T-cell (primary cell): ENCODE results near the gene CFAP92. TPM values are rescaled to one million over a fixed set of nuclear protein-coding genes. Genes with fewer than 3 reads are reported as not detected.
A peak's percentile ranks its signal among the peaks of the same experiment; 100 is the strongest.

Experiments
- ATAC-seq, 4 experiments: fragments of 200-7000 bp in 3 of 4; fragments of 150-1000 bp in 1 of 4; cut with Tn5 transposase; replicated peaks in 1 of 4; 1 replicate in 3 of 4; 2 replicates in 1 of 4; pipeline ENCODE4 v1.10.0; 2021; ENCODE audit warnings: moderate library complexity in 3 of 4, mild to moderate bottlenecking in 2 of 4, moderate number of reproducible peaks in 1 of 4
- CTCF ChIA-PET, 2 donors: fragments of 300-600 bp; sonication (Branson Sonifier 250); formaldehyde crosslinking; loops; one replicate each; lab custom pipeline; 2022; ENCODE audit warnings: antibody characterized with exemption in 2 of 2; lab: Charles Lee
- POLR2A ChIA-PET, 2 donors: fragments of 300-600 bp; sonication (Branson Sonifier 250); formaldehyde crosslinking; loops; one replicate each; lab custom pipeline; 2022; ENCODE audit warnings: antibody characterized with exemption in 2 of 2; lab: Charles Lee
- DNase-seq, 35 experiments: peaks; one replicate each; pipeline versions ENCODE4 v3.0.0 to v3.0.0-alpha.2; 2013 to 2023
- H3K27ac ChIP-seq: one replicate; pipeline ENCODE4 v1.5.1; 2013; ENCODE audit warnings: low read length
- H3K27me3 ChIP-seq, 2 experiments: replicated peaks in 1 of 2; 1 replicate in 1 of 2; 2 replicates in 1 of 2; pipeline versions ENCODE4 v1.6.1 to v1.7.0; 2013; ENCODE audit warnings: low read length in 1 of 2, mixed read lengths in 1 of 2; ENCODE audit not compliant: control insufficient read depth in 2 of 2, insufficient read depth in 2 of 2; ENCODE audit errors: extremely low read depth in 1 of 2
- H3K36me3 ChIP-seq, 2 donors: 1 replicate in 1 of 2; 2 replicates in 1 of 2; pipeline versions ENCODE4 v1.6.1 to v1.7.0; 2013; ENCODE audit warnings: low read length in 1 of 2; ENCODE audit not compliant: control insufficient read depth in 2 of 2, insufficient read depth in 1 of 2; ENCODE audit errors: extremely low read depth in 1 of 2
- H3K4me1 ChIP-seq, 2 experiments: 1 replicate in 1 of 2; 2 replicates in 1 of 2; pipeline versions ENCODE4 v1.6.1 to v1.7.0; 2013; ENCODE audit warnings: low read length in 2 of 2, mixed read lengths in 1 of 2; ENCODE audit not compliant: insufficient read depth in 2 of 2, control insufficient read depth in 1 of 2; ENCODE audit errors: extremely low read depth in 1 of 2
- H3K4me3 ChIP-seq, 2 donors: 1 replicate in 1 of 2; 2 replicates in 1 of 2; pipeline versions ENCODE4 v1.5.1 to v1.7.0; 2013; ENCODE audit warnings: mild to moderate bottlenecking in 2 of 2, low read length in 1 of 2, moderate library complexity in 1 of 2; ENCODE audit not compliant: control insufficient read depth in 1 of 2; ENCODE audit errors: extremely low read depth in 1 of 2
- H3K9me3 ChIP-seq: 2 replicates; pipeline ENCODE4 v1.7.0; 2013
- H3K27ac Mint-ChIP-seq, 2 donors: one replicate each; pipeline ENCODE4 v1.8.0; 2020 to 2021; ENCODE audit warnings: mild to moderate bottlenecking in 2 of 2, mixed read lengths in 2 of 2
- H3K27me3 Mint-ChIP-seq, 2 donors: one replicate each; pipeline ENCODE4 v1.8.0; 2021 to 2022; ENCODE audit warnings: mixed read lengths in 2 of 2
- H3K36me3 Mint-ChIP-seq: one replicate; pipeline ENCODE4 v1.8.0; 2021; ENCODE audit warnings: mixed read lengths
- H3K4me1 Mint-ChIP-seq, 3 donors: one replicate each; pipeline ENCODE4 v1.8.0; 2020 to 2022; ENCODE audit warnings: mixed read lengths in 3 of 3, mild to moderate bottlenecking in 1 of 3
- H3K4me3 Mint-ChIP-seq, 3 donors: one replicate each; pipeline ENCODE4 v1.8.0; 2020 to 2022; ENCODE audit warnings: mild to moderate bottlenecking in 3 of 3, mixed read lengths in 3 of 3, moderate library complexity in 3 of 3
- H3K9me3 Mint-ChIP-seq, 3 donors: one replicate each; pipeline ENCODE4 v1.8.0; 2020 to 2022; ENCODE audit warnings: mixed read lengths in 3 of 3
- WGBS: methylation state at CpG from one replicate; pipeline ENCODE4 v1.1.5; 2013; ENCODE audit warnings: missing lambda C conversion rate; ENCODE audit not compliant: insufficient coverage; 5-methylcytosine and 5-hydroxymethylcytosine counted together
- total RNA-seq, 35 experiments: library from RNA in 6 of 35; stranded (reverse) in 6 of 35; fragments of 120-200 nt in 1 of 35; gene quantifications; one replicate each; pipeline versions ENCODE4 v1.2.1 to v1.2.4 and lab custom pipeline; 2013 to 2026

The CFAP92 gene
- total RNA-seq, 5 donors from 2014 or later (not counting 1 experiment from before 2014, with no cell fraction given), result 0.13 to 0.49 (median 0.26) TPM

DNA sequence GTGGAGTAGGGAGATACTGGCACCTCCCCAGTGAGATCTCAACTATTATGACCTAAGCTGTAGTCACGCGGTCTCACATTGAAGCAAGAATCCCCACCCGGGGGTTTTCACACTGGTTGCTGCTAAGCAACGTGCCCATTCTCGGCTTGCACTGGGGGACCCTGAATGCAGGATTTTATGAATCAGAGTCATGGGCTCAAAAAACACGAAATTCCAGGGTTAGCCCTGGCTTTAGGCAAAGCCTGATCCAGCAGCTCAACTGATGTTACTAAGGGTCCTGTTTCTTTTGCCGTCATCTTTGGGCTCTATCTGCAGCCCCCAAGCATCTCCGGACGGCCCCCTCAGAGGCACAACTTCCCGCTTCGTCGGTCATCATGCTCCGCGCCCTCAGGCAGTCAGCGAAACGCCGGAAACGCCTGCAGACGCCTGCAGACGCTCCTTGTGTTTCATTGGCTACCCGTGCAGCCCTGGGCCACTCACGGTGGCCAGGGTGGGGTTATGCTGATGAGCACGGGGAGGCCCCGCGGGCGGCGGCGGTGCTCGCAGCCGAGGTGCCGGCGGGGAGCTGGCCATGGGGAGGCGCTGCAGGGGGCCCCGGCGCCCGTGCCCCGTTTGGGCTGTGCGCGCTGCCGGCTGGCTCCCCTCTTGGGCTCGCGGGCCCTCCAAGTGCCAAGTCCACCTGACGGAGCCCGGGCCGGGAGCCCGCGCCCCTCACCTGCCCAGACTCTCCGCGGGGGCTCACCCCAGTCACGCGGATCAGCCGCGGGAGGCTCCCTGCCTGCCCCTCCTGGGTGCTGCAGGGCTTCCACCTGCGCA lies 33.1 kb upstream of the CFAP92 start:
- Mint-ChIP-seq H3K4me1 (peaks cover 20 to 29% (median 24%) of the 10 kb centered on the region in 3 donors), H3K9me3 (no peaks in the 10 kb centered on the region), H3K27me3 (no peaks in the 10 kb centered on the region), H3K27ac (peak overlapping the region; percentile 94 to 96), H3K4me3 (peak overlapping the region; percentile 79 to 80 (median 79)), H3K36me3 (no peaks in the 10 kb centered on the region)
- Histone ChIP-seq H3K27me3 (no peaks in the 10 kb centered on the region), H3K36me3 (no peaks in the 10 kb centered on the region), H3K4me1 (peaks cover 5 to 30% of the 10 kb centered on the region in 2 experiments), H3K4me3 (peak overlapping the region; percentile 47 to 65), H3K27ac (peak overlapping the region; percentile 82), H3K9me3 (no peaks in the 10 kb centered on the region)
- ChIA-PET CTCF (interaction anchor here (0.5 to 3.8 kb wide), 18 partner anchors 10 to 1085 kb away, joined by 3 to 37 read pairs (median 4); partner anchors contain the start of genes COPG1 (in 1 of the 2) and RAB43 (in 1 of the 2)), POLR2A (interaction anchor here (0.5 to 1.7 kb wide), 6 partner anchors 10 to 57 kb away, joined by 3 to 13 read pairs (median 4); no protein-coding TSS in a partner anchor)
- peak; percentile 97 to 100 (median 100) for ATAC-seq
- WGBS, result 3% methylated on average over 54 of the region's 54 CpGs
- peak; percentile 80 to 96 (median 92) for DNase-seq

DNA sequence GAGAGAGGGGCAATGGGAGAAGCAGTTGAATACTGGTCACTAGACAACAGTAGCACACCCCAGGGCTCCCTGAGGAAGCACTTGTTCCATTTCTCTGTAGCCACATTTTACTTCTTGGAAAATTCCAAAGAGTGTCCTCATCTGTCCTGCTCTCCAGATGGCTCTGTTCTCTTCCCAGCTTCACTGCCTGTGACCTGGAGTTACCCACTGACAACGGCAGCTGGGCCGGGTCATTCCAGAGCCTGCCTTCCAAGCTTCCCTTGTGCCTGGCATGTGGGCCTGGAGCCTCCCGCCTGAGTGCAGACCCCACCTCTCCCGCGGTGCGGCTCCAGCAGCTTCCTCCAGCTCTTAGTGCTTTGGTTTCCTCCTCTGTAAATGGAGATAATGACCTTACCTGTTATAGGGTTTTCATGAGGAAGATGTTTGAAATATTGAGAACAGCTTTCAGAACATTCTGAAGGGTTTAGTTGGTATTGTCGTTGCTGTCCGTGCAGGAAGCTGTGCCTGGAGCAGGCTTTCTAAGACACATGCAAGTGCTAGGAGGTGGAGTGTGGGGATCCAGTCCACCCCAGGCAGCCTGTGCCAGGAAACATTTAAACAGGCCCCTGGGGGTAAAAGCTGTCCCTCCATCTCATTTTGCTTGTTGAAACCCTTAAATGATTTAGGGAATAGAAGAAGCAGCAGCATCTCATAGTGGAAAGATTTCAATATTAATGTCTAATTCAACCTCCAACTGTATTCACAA lies 32.0 kb upstream of the CFAP92 start:
- Mint-ChIP-seq H3K27me3 (no peaks in the 10 kb centered on the region), H3K36me3 (no peaks in the 10 kb centered on the region), H3K27ac (peak overlapping the region; percentile 94 to 96), H3K4me3 (peak overlapping the region; percentile 79 to 80 (median 79)), H3K9me3 (no peaks in the 10 kb centered on the region), H3K4me1 (peaks cover 20 to 29% (median 25%) of the 10 kb centered on the region in 3 donors)
- ATAC-seq (no peak), DNase-seq (no peak)
- ChIA-PET POLR2A (interaction anchor here (0.8 to 1.7 kb wide), 2 partner anchors 9 kb away, joined by 3 to 13 read pairs; no protein-coding TSS in a partner anchor), CTCF (interaction anchor here (0.5 to 3.8 kb wide), 8 partner anchors 9 to 150 kb away, joined by 3 to 37 read pairs (median 4); no protein-coding TSS in a partner anchor)
- Histone ChIP-seq H3K4me3 (no peak overlapping the region), H3K9me3 (no peaks in the 10 kb centered on the region), H3K36me3 (no peaks in the 10 kb centered on the region), H3K27me3 (no peaks in the 10 kb centered on the region), H3K4me1 (peaks cover 5 to 31% of the 10 kb centered on the region in 2 experiments), H3K27ac (peak overlapping the region; percentile 82)
- WGBS, result 95% methylated on average over 4 of the region's 8 CpGs

DNA sequence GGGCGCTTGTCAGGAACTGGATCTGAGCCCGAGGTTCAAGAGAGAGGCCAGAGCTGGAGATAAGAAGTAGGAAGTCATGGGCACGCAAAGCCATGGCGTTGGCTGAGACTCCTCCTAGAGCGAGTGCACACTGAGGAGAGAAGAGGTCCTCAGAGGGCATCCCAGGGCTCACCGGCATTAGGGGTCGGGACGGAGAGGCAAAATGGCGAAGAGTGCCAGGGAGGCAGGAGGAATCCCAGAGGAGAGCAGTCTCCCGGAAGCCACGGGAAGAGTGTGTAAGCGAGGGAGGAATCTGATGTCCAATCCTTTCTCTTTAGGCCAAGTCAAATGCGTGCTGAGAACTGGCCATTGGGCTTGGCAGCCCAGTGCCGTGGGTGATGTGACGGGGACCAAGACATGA lies 31.2 kb upstream of the CFAP92 start:
- Histone ChIP-seq H3K4me3 (no peak overlapping the region), H3K36me3 (no peaks in the 10 kb centered on the region), H3K27ac (no peak overlapping the region), H3K9me3 (no peaks in the 10 kb centered on the region), H3K4me1 (peaks cover 5 to 31% of the 10 kb centered on the region in 2 experiments), H3K27me3 (no peaks in the 10 kb centered on the region)
- no peaks in the 10 kb centered on the region for H3K36me3 Mint-ChIP-seq
- DNase-seq, result no peak
- ChIA-PET POLR2A (interaction anchor here in 1 of 2 donors (0.5 kb wide), 1 partner anchor 200 kb away, joined by 6 read pairs; no protein-coding TSS in a partner anchor), CTCF (interaction anchor here (0.7 to 3.8 kb wide), 3 partner anchors 8 to 21 kb away, joined by 3 to 37 read pairs (median 4); no protein-coding TSS in a partner anchor)
- no peak for ATAC-seq
- no peaks in the 10 kb centered on the region for H3K9me3 Mint-ChIP-seq
- 93% methylated on average over 15 of the region's 15 CpGs for WGBS
- peak overlapping the region in 1 of 2 donors; percentile 7 for H3K27ac Mint-ChIP-seq
- H3K4me3 Mint-ChIP-seq, result peak overlapping the region in 1 of 3 donors; percentile 1
- no peaks in the 10 kb centered on the region for H3K27me3 Mint-ChIP-seq
- peaks cover 20 to 29% (median 25%) of the 10 kb centered on the region in 3 donors for H3K4me1 Mint-ChIP-seq

DNA sequence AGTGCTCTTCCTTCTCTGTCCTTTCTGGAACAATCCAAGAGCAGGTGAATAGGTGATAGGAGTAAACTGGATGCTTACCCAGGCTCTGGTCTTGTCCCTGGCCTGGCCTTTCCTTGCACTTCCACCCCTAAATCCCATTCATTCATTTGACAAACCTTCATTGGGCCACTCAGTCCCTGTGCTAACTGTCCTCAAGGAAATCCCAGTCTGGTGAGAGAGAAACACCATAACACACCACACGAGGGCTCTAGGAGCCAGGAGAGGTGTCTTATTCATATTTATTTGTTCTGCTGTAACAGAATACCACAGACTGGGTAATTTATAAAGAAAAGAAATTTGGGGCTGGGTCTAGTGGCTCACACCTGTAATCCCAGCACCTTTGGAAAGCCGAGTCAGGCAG lies 30.0 kb upstream of the CFAP92 start:
- Mint-ChIP-seq H3K27ac (no peak overlapping the region), H3K36me3 (no peaks in the 10 kb centered on the region), H3K4me3 (no peak overlapping the region), H3K27me3 (no peaks in the 10 kb centered on the region), H3K4me1 (peaks cover 20 to 31% (median 29%) of the 10 kb centered on the region in 3 donors), H3K9me3 (no peaks in the 10 kb centered on the region)
- Histone ChIP-seq H3K4me3 (no peak overlapping the region), H3K4me1 (peaks cover 5 to 31% of the 10 kb centered on the region in 2 experiments), H3K27ac (no peak overlapping the region), H3K27me3 (no peaks in the 10 kb centered on the region), H3K36me3 (no peaks in the 10 kb centered on the region), H3K9me3 (no peaks in the 10 kb centered on the region)
- ATAC-seq (no peak), DNase-seq (no peak)
- ChIA-PET CTCF (interaction anchor here (0.6 kb wide), 2 partner anchors 52 to 140 kb away, joined by 4 to 6 read pairs; no protein-coding TSS in a partner anchor), POLR2A (no interaction called here)
- WGBS, result no CpG with 5 or more reads among the region's 2 CpGs

DNA sequence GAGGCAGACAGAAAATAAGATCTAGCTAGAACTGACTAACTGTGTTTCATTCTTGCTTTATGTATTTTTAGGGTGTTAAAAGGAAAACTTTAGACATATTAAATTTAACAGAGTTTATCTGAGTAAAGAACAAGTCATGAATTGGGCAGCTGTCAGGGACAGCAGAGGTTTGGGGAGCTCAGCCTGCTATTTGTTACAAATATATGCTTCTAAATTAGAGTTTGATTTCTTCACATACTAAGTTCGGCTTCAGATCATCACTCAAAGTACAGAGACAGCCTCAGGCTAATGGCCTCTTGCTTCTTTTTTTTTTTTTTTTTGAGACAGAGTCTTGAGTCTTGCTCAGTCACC lies 29.1 kb upstream of the CFAP92 start:
- ChIA-PET CTCF (interaction anchor here (0.7 kb wide), 2 partner anchors 11 to 72 kb away, joined by 4 to 7 read pairs; no protein-coding TSS in a partner anchor), POLR2A (interaction anchor here in 1 of 2 donors (0.6 to 0.7 kb wide), 2 partner anchors 211 to 786 kb away, joined by 4 to 7 read pairs; no protein-coding TSS in a partner anchor)
- peaks cover 28 to 38% (median 37%) of the 10 kb centered on the region in 3 donors for H3K4me1 Mint-ChIP-seq
- H3K36me3 Mint-ChIP-seq, result no peaks in the 10 kb centered on the region
- ATAC-seq (no peak), DNase-seq (no peak)
- no peaks in the 10 kb centered on the region for H3K9me3 Mint-ChIP-seq
- H3K27me3 ChIP-seq, result no peaks in the 10 kb centered on the region
- H3K4me3 ChIP-seq, result no peak overlapping the region
- WGBS, result no CpG with 5 or more reads among the region's 1 CpG
- H3K27me3 Mint-ChIP-seq, result no peaks in the 10 kb centered on the region
- H3K9me3 ChIP-seq, result no peaks in the 10 kb centered on the region
- no peaks in the 10 kb centered on the region for H3K36me3 ChIP-seq
- peaks cover 5 to 37% of the 10 kb centered on the region in 2 experiments for H3K4me1 ChIP-seq
- no peak overlapping the region for H3K27ac Mint-ChIP-seq
- H3K4me3 Mint-ChIP-seq, result no peak overlapping the region
- H3K27ac ChIP-seq, result no peak overlapping the region
